ENCODE data around the gene APOH. TPM values are rescaled to one million over a fixed set of nuclear protein-coding genes. Genes with fewer than 3 reads are reported as not detected.

The APOH gene
- total and polyA plus RNA-seq, 2 of the 13 experiments (the other 11 are each of a cell fraction or from before 2014, with no cell fraction given), result 4,846 to 5,748 TPM

GRCh38 chr17:66203274-66204015 lies 25.8 kb downstream of the APOH start (continued):
- TF ChIP-seq KDM1A (CRISPR knock-in tag; IDR thresholded peaks at IDR 0.05) (no peak), YY1 (IDR thresholded peaks at IDR 0.05; ENCODE audit: insufficient read depth, insufficient replicate concordance, low read depth, low read length) (no peak), MATR3 (CRISPR knock-in tag; IDR thresholded peaks at IDR 0.05) (no peak), SSRP1 (CRISPR knock-in tag; IDR thresholded peaks at IDR 0.05) (no peak), NCOA1 (CRISPR knock-in tag; IDR thresholded peaks at IDR 0.05) (no peak), SOX6 (IDR thresholded peaks at IDR 0.05) (no peak), SOX6 (CRISPR knock-in tag; IDR thresholded peaks at IDR 0.05) (no peak), ZNF441 (CRISPR knock-in tag; IDR thresholded peaks at IDR 0.05; ENCODE audit: borderline replicate concordance) (0 out of 2 replicates have a peak, but pooled peaks have one; percentile 44), ZNF280D (CRISPR knock-in tag; IDR thresholded peaks at IDR 0.05) (no peak; the same call in 1 of the 2 replicates), RARA (CRISPR knock-in tag; IDR thresholded peaks at IDR 0.05) (no peak), ZNF44 (CRISPR knock-in tag; IDR thresholded peaks at IDR 0.05) (no peak), CHCHD3 (CRISPR knock-in tag; IDR thresholded peaks at IDR 0.05) (0 out of 2 replicates have a peak, but pooled peaks have one; percentile 29), POLR2AphosphoS2 (IDR thresholded peaks at IDR 0.05; ENCODE audit: low read depth, low read length) (no peak), ZFYVE20 (CRISPR knock-in tag; IDR thresholded peaks at IDR 0.05; ENCODE audit: borderline replicate concordance, low read depth) (no peak), ZNF670 (CRISPR knock-in tag; IDR thresholded peaks at IDR 0.05; ENCODE audit: borderline replicate concordance) (no peak), ZMAT5 (CRISPR knock-in tag; IDR thresholded peaks at IDR 0.05; ENCODE audit: borderline replicate concordance, low read depth) (no peak), NR2F2 (IDR thresholded peaks at IDR 0.05; ENCODE audit: borderline replicate concordance, low read depth) (no peak), SALL1 (CRISPR knock-in tag; IDR thresholded peaks at IDR 0.05) (0 out of 2 replicates have a peak, but pooled peaks have one; percentile 31), RFX5 (IDR thresholded peaks at IDR 0.05; ENCODE audit: low read depth, low read length) (peak; percentile 76; the same call in 1 of the 2 replicates), ZNF292 (CRISPR knock-in tag; IDR thresholded peaks at IDR 0.05; ENCODE audit: borderline replicate concordance, low read depth) (peak; percentile 61; the same call in 1 of the 2 replicates), ZMYM4 (CRISPR knock-in tag; IDR thresholded peaks at IDR 0.05) (peak; percentile 39; the same call in 1 of the 2 replicates), DNMT1 (CRISPR knock-in tag; IDR thresholded peaks at IDR 0.05) (no peak), LRRFIP1 (CRISPR knock-in tag; conservative IDR thresholded peaks at IDR 0.05) (no peak), ZKSCAN8 (CRISPR knock-in tag; IDR thresholded peaks at IDR 0.05; ENCODE audit: borderline replicate concordance) (no peak)
- TF ChIP-seq, protein P1, sequence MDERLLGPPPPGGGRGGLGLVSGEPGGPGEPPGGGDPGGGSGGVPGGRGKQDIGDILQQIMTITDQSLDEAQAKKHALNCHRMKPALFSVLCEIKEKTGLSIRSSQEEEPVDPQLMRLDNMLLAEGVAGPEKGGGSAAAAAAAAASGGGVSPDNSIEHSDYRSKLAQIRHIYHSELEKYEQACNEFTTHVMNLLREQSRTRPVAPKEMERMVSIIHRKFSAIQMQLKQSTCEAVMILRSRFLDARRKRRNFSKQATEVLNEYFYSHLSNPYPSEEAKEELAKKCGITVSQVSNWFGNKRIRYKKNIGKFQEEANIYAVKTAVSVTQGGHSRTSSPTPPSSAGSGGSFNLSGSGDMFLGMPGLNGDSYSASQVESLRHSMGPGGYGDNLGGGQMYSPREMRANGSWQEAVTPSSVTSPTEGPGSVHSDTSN (CRISPR knock-in tag; IDR thresholded peaks at IDR 0.05), result peak; percentile 76

All from HepG2 (cell line).